Vagina (tissue), 2 donors: Measurements from ENCODE around the gene S100A2.

ENCODE experiments used
- POLR2A ChIP-seq, 2 donors: fragments of 450-650 bp; IDR thresholded peaks; one replicate each; pipeline ENCODE4 v1.6.1; 2017; ENCODE audit warnings: antibody characterized with exemption in 2 of 2, mild to moderate bottlenecking in 2 of 2, moderate library complexity in 2 of 2
- TF ChIP-seq, protein P1 (sequence below), 3 experiments: fragments of 450-650 bp in 2 of 3; fragments of 200-600 bp in 1 of 3; sonication (generic) in 1 of 3; IDR thresholded peaks; one replicate each; pipeline ENCODE4 v1.5.1; 2017 to 2019; ENCODE audit warnings: antibody characterized with exemption in 3 of 3, mild to moderate bottlenecking in 2 of 3, moderate library complexity in 2 of 3

DNA sequence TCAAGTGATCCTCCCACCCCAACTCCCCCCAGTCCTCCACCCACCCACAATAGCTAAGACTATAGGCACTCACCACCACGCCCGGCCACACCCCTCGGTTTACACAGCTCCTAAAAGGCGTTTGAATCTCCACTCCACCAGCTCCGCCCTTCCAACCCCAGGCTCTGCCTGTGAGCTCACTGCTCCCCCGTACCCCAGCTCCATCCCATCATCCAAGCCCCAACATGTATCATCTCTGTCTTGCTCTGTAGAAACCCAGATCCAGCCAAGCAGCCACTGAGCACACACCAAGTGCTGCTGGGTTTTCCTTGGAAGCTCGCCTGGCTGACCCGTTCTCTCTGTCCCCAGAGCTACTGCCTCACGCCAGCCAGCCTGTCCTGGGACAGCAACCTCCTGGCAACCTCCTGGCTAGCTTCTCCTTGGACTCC lies 12.0 kb upstream of the S100A2 start:
- TF ChIP-seq, protein P1, sequence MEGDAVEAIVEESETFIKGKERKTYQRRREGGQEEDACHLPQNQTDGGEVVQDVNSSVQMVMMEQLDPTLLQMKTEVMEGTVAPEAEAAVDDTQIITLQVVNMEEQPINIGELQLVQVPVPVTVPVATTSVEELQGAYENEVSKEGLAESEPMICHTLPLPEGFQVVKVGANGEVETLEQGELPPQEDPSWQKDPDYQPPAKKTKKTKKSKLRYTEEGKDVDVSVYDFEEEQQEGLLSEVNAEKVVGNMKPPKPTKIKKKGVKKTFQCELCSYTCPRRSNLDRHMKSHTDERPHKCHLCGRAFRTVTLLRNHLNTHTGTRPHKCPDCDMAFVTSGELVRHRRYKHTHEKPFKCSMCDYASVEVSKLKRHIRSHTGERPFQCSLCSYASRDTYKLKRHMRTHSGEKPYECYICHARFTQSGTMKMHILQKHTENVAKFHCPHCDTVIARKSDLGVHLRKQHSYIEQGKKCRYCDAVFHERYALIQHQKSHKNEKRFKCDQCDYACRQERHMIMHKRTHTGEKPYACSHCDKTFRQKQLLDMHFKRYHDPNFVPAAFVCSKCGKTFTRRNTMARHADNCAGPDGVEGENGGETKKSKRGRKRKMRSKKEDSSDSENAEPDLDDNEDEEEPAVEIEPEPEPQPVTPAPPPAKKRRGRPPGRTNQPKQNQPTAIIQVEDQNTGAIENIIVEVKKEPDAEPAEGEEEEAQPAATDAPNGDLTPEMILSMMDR (IDR thresholded peaks at IDR 0.05), result no peak
- no peak for TF ChIP-seq POLR2A (IDR thresholded peaks at IDR 0.05)
